ENCODE results near the gene ABCA10.

The ABCA10 gene

GRCh38 chr17:69227541-69227940 is 1.1 kb downstream of the ABCA10 start:
- no peak overlapping the region for H3K27ac ChIP-seq (ENCODE audit: extremely low read depth, low read depth, low read length)
- no peak for TF ChIP-seq ZNF140 (tag by site-specific recombination; IDR thresholded peaks at IDR 0.05)
- H3K36me3 ChIP-seq (ENCODE audit: control insufficient read depth in 2 of 2, insufficient read depth in 1 of 2, low read length in 2 of 2) = no peaks in the 10 kb centered on the region
- ChIA-PET CTCF (no interaction called here), POLR2A (no interaction called here)
- no peaks in the 10 kb centered on the region for H3K9me3 ChIP-seq (ENCODE audit: control insufficient read depth, insufficient read depth, low read depth, low read length)
- no peak overlapping the region for H3K4me3 ChIP-seq (ENCODE audit: low read depth, low read length)
- H3K4me1 ChIP-seq (ENCODE audit: control insufficient read depth, insufficient read depth, low read length) = no peaks in the 10 kb centered on the region

- Histone ChIP-seq H3K4me3 (ENCODE audit: low read depth, low read length) (no peak overlapping the region), H3K4me1 (ENCODE audit: control insufficient read depth, insufficient read depth, low read length) (peaks cover 2% of the 10 kb centered on the region; the same call in 1 of the 2 replicates), H3K9me3 (ENCODE audit: control insufficient read depth, insufficient read depth, low read depth, low read length) (no peaks in the 10 kb centered on the region), H3K36me3 (ENCODE audit: control insufficient read depth in 2 of 2, insufficient read depth in 1 of 2, low read length in 2 of 2) (no peaks in the 10 kb centered on the region), H3K27ac (ENCODE audit: extremely low read depth, low read depth, low read length) (no peak overlapping the region)
- ChIA-PET CTCF (interaction anchor here (0.8 to 1.0 kb wide), 4 partner anchors 10 to 447 kb away, joined by 3 to 4 read pairs (median 4); no protein-coding TSS in a partner anchor), POLR2A (no interaction called here)
- TF ChIP-seq ZNF202 (tag by site-specific recombination; IDR thresholded peaks at IDR 0.05; ENCODE audit: borderline replicate concordance) (no peak), TRIM28 (IDR thresholded peaks at IDR 0.05; ENCODE audit: borderline replicate concordance, low read length) (no peak), ZNF354C (tag by site-specific recombination; IDR thresholded peaks at IDR 0.05; ENCODE audit: borderline replicate concordance, low read depth) (no peak), ZNF2 (tag by site-specific recombination; IDR thresholded peaks at IDR 0.05) (no peak), ZBTB11 (tag by site-specific recombination; conservative IDR thresholded peaks at IDR 0.05; ENCODE audit: low read depth) (no peak), ZNF600 (tag by site-specific recombination; IDR thresholded peaks at IDR 0.05) (no peak), PRDM10 (tag by site-specific recombination; IDR thresholded peaks at IDR 0.05) (no peak)
These were observed 4.8 kb downstream of the ABCA10 start for GRCh38 chr17:69223809-69224208.

GRCh38 chr17:69222707-69223258 is 5.8 kb downstream of the ABCA10 start:
- Histone ChIP-seq H3K4me1 (ENCODE audit: control insufficient read depth, insufficient read depth, low read length) (peaks cover 2% of the 10 kb centered on the region; the same call in 1 of the 2 replicates), H3K9me3 (ENCODE audit: control insufficient read depth, insufficient read depth, low read depth, low read length) (no peaks in the 10 kb centered on the region), H3K36me3 (ENCODE audit: control insufficient read depth in 2 of 2, insufficient read depth in 1 of 2, low read length in 2 of 2) (no peaks in the 10 kb centered on the region), H3K4me3 (ENCODE audit: low read depth, low read length) (no peak overlapping the region), H3K27ac (ENCODE audit: extremely low read depth, low read depth, low read length) (no peak overlapping the region)
- no peak for TF ChIP-seq ZNF138 (tag by site-specific recombination; IDR thresholded peaks at IDR 0.05; ENCODE audit: borderline replicate concordance)
- TF ChIP-seq ZNF10 (tag by site-specific recombination; IDR thresholded peaks at IDR 0.05) = no peak
- TF ChIP-seq ZNF202 (tag by site-specific recombination; IDR thresholded peaks at IDR 0.05; ENCODE audit: borderline replicate concordance) = no peak
- no peak for TF ChIP-seq ZSCAN16 (tag by site-specific recombination; IDR thresholded peaks at IDR 0.05)
- TF ChIP-seq ZNF121 (tag by site-specific recombination; IDR thresholded peaks at IDR 0.05) = no peak
- ChIA-PET POLR2A (no interaction called here), CTCF (no interaction called here)
